GM18511 (cell line): Measurements from ENCODE around the gene GPC5.

Experiments used
- ATAC-seq: cut with Tn5 transposase; IDR thresholded peaks from one replicate; pipeline ENCODE4 v1.9.1; 2021; ENCODE audit warnings: mild to moderate bottlenecking, moderate library complexity; ENCODE audit not compliant: unreplicated experiment

Gene GPC5

DNA sequence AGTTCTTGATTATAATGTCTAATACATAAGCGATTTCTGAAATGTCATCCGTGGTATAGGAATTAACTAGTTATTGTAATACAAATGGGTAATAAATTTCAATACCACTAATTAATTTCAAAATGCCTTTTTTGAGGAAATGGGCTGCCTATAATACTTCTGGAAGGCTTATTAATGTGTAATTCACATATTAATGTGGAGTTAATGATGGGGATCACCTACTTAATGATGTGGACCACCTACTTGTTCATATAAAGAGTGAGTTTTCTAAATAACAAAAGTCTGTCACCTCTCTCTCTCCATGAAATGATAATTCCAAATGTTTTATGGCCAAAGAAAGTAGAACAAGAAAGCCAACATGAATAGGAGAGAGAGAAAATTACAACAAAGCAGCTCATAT lies 914.4 kb downstream of the GPC5 start:
- no peak for ATAC-seq

DNA sequence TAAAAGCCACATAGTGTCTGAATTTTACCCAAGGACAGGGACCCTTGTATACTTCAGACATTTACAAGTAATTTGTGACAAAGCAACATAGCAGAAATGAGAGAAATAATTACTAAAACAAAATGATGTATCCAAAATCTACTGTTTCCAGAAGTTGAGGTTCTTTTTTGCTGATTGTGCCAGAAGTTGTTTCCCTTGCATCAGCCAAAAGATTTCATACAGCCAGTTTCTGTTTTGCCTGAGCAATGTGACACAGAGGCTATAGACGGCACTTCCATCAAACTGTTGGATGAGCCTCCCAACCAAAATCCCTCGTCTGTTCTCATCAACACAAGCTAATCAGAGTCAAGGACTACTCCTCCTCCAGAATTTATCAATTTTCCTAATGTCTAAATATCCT lies 915.0 kb downstream of the GPC5 start:
- ATAC-seq = no peak

DNA sequence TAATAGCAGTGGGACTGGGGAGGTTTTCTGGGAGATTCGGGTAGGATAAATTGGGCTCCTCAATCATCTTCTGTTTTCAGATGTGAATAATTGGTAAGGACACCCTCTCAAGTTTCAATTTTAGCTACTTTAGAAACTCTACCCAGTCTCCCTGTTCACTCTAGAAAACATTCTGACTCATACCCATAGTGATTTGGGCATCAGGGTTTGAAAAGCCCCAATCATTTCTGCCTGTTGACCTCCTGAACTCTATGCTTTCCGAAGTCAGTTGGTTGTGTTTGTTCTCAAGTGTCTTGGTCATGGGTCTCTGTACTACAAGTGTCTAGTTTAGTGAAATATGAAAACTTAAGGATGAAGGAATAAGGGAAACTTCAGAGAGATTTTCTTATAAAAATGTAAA lies 916.8 kb downstream of the GPC5 start:
- ATAC-seq = peak; percentile 46

DNA sequence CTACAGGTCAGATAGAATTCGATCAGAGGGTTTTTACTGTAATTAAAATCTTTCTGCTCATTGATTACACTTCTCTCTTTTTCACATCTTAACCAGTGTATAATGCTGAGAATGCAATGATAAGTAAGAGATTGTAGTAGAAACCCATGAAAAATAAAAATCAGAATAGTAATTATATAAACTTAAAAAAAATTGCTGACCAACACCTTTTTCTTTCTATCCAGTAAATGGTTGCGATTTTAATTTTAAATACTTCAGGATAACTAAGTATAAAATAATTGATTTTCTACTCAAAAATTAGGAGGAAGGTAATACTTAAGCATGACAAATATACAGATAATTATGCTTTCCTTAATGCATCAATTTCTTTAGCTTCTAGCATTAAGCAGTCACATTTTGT lies 917.6 kb downstream of the GPC5 start:
- no peak for ATAC-seq

DNA sequence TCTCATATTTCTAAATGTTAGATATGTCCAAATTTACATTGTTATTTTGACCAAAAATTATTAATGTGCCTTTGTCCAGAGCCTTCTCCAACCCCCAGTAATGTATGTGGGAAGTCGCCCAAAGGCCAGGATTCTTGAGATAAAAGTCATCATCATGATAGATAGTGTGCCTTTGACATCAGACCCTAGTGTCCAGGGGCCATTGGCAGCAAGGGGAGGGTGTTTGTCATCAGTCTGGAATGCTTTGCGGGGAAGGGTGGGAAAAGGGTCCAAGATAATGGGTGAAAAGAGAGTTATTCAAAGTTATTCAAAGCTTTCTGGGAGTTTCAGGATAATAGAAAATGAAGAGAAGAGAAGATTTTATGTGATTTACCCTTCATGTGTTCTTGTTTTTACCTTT lies 918.6 kb downstream of the GPC5 start:
- no peak for ATAC-seq

DNA sequence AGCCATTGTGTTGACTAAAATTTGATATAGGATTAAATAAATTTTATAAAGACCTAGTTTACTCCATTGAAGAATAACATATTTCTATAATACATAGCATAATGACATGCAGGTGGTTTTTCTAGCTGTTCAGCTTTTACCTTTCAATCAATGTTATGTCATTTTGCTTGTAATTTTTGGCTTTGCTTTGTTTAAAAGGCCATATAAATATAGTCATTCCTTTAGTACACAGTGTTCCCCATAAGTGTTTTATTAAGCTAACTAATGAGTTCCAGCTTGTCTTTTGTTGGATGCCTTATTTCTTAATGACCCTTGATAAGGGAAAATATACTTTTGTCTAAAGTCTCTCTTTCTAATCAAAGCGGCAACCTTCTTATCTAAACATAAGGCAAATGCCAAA lies 921.9 kb downstream of the GPC5 start:
- no peak for ATAC-seq

DNA sequence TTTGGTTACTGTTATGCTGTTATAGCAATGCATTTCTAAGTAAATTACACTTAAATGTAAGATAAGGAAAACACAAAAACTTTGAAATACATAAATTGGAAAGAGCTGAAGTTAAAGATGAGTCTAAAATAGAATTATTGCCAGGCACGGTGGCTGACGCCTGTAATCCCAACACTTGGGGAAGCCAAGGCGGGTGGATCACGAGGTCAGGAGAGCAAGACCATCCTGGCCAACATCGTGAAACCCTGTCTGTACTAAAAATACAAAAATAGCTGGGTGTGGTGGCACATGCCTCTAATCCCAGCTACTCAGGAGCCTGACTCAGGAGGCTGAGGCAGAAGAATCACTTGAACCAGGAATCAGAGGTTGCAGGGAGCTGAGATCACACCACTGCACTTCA lies 922.8 kb downstream of the GPC5 start:
- no peak for ATAC-seq

DNA sequence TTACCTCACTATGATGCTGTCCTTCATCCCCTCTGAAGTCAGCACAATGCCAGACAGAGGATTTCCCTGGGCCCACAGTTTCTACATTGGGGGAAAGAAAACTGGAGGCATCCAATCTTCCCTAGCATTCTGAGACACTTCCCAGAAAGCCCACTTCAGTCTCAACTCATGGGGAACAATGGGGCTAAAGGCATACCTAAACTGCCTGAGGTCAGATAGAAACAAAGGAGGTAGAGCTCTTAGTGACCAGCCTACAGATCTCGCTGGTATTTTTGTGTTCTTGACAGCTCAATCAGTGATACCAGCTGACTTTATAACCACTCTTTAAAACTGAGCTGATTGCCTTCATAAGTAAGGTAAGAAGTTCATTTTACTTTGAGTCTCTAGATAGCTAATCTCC lies 947.2 kb downstream of the GPC5 start:
- no peak for ATAC-seq

DNA sequence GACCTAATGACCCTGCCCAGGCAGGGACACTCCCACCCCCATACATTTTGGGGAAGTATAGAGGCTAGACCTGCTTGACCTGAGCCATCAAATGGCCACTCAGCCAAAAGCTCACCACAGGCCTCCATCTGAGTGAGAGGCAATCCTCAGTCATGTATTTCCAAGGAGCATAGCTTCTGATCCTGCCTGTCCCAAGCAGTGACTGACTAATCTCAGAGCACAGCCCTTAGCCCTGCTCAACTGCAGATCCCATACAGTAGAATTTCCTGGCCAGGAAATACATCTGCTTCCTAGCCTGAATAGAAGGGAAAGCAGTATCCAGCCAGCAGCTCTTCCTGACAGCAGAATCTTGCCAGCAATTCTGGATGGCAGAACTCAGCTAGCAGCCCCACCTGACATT lies 947.6 kb downstream of the GPC5 start:
- no peak for ATAC-seq

DNA sequence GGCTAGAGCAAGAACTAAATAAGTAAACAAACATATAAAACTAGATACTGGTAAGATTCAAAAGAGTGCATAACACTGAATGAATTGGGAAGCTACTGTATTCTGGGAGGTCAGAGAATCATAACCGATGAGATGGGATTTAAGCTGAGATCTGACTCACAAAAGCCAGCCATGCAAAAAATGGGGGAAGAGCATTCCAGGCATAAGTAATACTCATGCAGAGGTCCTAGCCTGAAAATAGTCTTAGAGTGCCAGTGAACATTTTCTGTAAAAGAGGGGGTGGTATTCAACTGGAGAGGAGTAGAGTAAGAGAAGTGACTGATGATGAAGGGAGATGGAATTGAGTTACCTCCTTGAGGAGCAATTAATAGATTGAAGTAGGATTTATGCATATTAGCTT lies 956.2 kb downstream of the GPC5 start:
- ATAC-seq = no peak

DNA sequence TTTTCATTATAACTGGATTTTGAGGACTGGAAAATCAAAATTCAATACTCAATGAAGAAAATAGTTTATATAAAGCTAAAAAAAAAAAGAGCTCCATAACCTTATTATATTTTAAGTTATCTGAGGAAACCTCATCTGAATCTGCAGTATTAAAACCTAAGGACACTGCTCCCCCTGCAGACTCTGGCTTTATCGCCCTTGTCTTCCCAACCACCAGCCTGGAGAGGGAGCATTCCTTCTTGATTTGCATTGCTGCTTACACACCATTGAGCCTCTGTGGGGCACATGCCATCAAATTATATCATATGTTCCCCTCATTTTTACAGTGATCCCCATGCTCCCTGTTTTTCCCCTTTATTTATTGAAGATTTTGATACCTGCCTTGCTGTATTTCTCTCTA lies 956.8 kb downstream of the GPC5 start:
- ATAC-seq = no peak

DNA sequence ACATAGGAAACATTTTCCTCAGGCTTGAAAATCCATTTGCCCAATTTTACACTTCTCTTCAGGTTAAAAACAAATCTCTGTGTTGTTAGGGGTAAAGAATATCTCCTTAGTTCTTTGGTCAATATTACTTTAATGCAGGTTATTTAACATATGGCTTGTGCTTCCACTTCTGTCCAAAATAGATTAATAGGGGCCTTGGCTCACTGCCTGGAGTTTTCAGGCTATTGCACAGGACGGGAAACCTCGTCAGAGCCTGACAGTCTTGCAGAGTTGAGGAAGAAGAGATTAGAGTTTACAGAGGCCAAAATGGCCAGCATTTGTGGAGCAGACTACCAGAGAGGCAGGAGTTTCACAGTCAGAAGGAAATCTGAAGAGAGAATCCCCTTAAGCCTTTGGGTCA lies 964.3 kb downstream of the GPC5 start:
- ATAC-seq = no peak

DNA sequence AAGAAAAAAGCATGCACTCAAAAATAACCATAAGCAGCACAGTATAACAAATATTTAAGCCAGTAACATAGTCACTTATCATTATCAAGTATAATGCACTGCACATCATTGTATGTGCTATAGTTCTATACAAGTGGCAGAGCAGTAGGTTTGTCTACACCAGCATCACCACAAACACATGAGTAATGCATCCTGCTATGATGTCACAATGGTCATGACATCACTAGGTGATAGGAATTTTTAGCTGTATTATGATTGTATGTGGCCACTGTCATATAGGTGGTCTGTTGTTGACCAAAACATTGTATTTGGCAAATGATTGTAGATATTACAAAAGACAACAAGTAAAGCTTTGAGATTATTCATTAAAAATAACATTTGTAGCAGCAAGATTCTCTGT lies 967.5 kb downstream of the GPC5 start:
- ATAC-seq = no peak

DNA sequence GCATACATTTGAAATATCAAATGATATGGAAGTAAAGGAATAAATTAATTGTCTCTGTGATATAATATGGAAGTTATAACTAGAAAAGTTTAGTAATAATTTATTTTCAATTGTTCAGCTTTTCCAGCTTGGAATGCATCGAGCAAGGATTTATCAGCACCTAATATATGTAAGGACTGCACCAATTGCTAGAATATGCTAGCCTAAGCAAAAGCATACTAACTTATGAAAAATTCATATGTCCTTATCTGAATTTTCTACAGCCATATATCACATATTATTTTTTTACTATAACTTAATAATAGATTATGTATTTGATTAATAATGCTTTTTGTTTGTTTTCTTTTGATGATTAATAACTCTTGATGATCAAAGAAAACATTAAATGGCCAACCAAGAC lies 979.0 kb downstream of the GPC5 start:
- ATAC-seq = no peak

DNA sequence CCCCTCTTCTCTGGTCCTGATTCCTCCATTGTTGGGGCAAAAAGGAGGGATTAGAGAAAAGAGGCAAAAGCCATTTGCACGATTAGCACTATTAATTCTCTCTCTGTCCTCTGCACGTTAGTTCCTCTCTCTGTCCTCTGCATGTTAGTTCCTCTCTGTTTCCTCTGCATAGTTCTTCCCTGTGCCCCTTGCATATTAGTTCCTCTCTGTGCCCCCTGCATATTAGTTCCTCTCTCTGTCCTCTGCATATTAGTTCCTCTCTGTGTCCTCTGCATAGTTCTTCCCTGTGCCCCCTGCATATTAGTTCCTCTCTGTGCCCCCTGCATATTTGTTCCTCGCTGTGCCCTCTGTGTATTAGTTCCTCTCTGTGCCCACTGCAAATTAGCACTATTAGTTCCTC lies 981.0 kb downstream of the GPC5 start:
- ATAC-seq = no peak

DNA sequence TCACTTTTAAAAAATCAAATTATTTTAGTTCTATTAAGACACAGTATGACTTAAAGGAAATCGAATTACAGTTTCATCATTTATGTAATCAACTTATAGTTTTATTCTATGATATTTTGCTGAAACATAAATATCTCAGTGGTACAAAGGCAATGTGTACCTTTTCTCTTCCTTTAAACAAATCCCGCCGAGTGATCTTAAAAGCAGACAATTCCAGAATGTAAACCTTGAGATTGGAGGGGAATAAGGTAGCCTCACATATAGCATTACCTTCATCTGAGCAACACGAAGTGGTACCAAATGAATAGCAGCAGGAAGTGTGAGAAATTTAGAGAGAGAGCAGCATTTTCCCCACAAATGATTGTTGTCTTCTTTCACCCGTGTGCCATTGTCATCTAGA lies 986.0 kb downstream of the GPC5 start:
- ATAC-seq = no peak

DNA sequence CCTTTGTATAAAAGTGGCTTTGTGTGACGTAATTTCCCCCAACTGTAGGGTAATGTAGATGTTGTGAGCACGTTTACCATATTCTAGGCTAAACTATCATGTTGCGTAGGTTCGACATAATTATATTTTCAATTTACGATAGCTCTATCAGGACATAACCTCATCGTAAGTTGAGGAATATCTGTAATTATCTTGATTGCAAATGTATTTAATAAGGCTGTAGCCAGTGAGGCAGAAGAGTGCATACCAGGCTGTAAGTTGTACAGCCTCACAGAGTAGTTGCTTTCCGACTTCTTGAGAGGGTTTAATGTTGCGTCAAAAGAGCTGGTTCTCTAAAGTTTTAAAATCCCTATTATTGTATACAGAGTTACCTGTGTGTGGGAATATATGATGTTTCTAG lies 988.8 kb downstream of the GPC5 start:
- no peak for ATAC-seq

DNA sequence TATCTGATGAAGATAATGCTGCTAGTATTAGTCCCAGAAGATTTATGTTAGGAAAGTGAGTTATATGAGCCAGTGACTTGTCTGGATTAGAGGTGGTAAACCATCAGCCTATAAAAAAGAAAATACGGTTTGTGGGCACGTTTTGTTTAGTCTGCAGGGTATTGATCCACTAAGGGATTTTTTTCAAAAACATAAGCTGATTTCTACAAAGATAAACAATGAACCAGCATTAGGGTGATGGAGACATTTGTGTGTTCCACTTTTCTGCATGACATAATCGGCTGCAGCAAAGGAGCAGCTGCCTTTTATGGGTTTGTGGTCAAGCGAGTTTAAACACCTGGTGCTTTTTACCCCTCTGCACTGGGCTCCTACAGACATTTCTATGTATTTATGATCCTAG lies 991.8 kb downstream of the GPC5 start:
- ATAC-seq = no peak

DNA sequence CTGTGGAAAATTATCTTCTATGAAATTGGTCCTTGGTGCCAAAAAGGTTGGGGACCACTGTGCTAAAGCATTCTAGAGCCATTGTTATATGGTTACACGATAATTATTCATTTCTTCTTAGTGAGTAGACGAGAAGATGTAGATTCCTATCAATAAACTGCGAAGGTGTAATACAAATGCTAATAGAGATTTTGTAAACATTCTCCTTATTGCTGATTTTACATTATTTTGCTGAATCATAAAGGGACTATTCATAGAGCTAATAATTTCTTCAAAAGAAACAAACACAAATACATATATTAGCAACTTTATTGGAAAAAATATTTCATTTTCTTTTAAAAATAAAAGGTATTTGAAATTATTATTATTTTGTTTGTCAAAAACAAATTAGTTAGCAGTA lies 1005.2 kb downstream of the GPC5 start:
- ATAC-seq = no peak

DNA sequence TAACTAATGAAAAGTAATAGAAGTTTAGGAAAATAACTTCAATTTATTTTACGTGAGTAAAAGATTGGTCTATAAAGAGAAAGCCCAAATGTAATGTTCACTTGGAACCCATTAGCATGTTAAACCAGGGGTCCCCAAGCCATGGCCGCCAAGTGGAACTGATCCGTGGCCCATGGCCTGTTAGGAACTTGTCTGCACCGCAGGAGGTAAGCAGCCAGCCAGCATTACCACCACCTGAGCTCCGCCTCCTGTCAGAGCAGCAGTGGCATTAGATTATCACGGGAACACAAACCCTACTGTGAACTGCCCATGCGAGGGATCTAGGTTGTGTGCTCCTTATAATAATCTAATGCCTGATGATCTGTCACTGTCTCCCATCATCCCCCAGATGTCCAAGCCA lies 1009.4 kb downstream of the GPC5 start:
- no peak for ATAC-seq

DNA sequence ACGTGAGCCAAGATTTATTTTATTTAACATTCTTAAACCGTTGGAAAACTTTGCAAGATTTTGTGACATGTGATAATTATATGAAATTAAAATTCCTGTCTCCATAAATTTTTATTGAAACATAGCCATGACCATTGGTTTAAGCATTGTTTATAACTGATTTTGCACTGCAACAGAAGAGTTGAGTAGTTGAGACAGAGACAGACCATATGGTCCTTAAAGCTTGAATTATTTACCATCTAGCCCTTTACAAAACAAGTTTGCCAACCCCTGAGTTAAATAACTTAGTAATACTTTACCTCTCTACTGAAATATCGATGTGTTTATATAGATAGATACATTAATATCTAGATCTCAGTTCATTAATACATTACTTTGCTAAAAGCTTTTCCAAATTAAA lies 1014.1 kb downstream of the GPC5 start:
- ATAC-seq = no peak

DNA sequence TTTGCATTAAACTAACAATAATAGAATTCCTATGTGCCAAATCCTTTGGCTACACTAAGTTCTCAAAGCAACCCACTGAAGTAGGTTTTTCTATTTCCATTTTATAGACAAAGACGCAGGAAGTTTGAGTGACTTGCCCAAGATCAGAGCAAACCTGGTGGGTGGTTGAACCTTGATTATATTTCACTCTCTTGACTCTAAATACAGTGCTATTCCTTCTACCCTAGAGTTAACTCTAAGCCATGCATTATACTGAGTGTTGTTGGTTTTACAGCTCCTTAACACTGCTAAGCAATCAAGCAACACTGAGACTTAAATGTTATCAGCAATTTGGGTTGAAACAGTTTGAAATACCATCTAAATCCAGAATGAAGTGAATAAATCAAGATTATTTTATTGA lies 1014.6 kb downstream of the GPC5 start:
- ATAC-seq = no peak

DNA sequence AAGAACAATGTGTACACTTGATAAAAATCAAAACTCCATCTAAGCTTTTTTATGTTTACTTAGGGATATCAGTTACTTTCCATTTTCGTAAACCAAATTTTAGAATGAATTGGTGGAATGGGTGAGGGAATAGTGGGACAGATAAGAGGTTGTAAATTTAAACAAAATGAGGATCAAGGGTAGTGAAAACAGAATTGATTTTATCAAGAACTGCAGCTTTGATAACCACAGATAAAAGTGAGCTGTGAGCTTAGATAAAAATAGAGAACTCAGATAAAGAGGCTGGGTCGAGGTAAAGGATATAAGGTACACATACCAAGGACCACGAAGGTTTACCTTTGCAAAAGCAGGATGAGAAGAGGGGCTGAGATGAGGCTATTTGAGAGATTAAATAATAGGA lies 1015.0 kb downstream of the GPC5 start:
- no peak for ATAC-seq

DNA sequence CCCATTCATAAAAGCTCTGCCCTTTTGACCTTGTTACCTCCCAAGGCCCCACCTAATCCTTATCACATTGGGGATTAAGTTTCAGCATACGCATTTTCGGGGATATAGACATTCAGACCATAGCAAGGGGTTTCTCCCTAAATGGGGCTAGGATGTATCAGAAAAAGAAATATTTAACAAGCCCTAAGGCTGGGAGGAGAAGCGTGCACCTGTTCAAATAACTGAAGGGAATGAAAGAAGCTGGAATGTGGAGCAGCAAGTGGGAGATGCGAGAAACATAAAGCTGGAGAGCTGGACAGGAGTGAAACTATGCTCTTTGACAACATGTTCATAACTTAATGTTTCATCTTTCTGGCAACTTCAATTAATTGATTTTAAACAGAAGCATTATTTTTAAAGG lies 1016.4 kb downstream of the GPC5 start:
- ATAC-seq = no peak
